Adipocyte (in vitro differentiated cells): ENCODE results near the gene AIG1.

ENCODE experiments used
- DNase-seq: peaks from one replicate; pipeline ENCODE4 v3.0.0-alpha.2; 2015; ENCODE audit warnings: low read depth
- H3K27me3 ChIP-seq: replicated peaks from 2 replicates; pipeline ENCODE4 v1.7.0; 2013; ENCODE audit warnings: mild to moderate bottlenecking, low read length, moderate library complexity; ENCODE audit not compliant: control insufficient read depth, insufficient read depth
- H3K36me3 ChIP-seq: 2 replicates; pipeline ENCODE4 v1.7.0; 2013; ENCODE audit warnings: low read length, mild to moderate bottlenecking, moderate library complexity; ENCODE audit not compliant: control insufficient read depth, insufficient read depth, severe bottlenecking
- H3K4me1 ChIP-seq: 2 replicates; pipeline ENCODE4 v1.7.0; 2013; ENCODE audit warnings: mild to moderate bottlenecking, low read length, moderate library complexity; ENCODE audit not compliant: control insufficient read depth, insufficient read depth
- H3K4me3 ChIP-seq: 2 replicates; pipeline ENCODE4 v1.7.0; 2013; ENCODE audit warnings: mild to moderate bottlenecking, low read length, moderate library complexity
- H3K9ac ChIP-seq: 2 replicates; pipeline ENCODE4 v1.7.0; 2013; ENCODE audit warnings: mild to moderate bottlenecking, low read length, moderate library complexity
- H3K9me3 ChIP-seq: 2 replicates; pipeline ENCODE4 v1.7.0; 2013; ENCODE audit warnings: mild to moderate bottlenecking, low read length, moderate library complexity; ENCODE audit not compliant: control insufficient read depth

The AIG1 gene

DNA sequence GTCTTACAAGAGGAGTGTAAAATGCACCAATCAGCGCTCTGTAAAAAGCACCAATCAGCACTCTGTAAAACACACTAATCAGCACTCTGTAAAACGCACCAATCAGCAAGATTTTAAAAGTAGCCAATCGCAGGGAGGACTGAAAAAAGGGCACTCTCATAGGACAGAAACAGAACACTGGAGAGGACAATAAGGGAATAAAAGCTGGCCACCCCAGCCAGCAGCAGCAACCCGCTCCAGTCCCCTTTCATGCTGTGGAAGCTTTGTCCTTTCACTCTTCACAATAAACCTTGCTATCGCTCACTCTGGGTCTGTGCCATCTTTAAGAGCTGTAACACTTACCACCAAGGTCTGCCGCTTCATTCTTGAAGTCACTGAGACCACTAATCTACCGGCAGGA is 1.7 kb upstream of the AIG1 start:
- Histone ChIP-seq H3K9ac (no peak overlapping the region), H3K4me1 (peaks cover 18% of the 10 kb centered on the region), H3K9me3 (no peaks in the 10 kb centered on the region), H3K27me3 (no peaks in the 10 kb centered on the region), H3K4me3 (no peak overlapping the region), H3K36me3 (no peaks in the 10 kb centered on the region)
- no peak for DNase-seq

DNA sequence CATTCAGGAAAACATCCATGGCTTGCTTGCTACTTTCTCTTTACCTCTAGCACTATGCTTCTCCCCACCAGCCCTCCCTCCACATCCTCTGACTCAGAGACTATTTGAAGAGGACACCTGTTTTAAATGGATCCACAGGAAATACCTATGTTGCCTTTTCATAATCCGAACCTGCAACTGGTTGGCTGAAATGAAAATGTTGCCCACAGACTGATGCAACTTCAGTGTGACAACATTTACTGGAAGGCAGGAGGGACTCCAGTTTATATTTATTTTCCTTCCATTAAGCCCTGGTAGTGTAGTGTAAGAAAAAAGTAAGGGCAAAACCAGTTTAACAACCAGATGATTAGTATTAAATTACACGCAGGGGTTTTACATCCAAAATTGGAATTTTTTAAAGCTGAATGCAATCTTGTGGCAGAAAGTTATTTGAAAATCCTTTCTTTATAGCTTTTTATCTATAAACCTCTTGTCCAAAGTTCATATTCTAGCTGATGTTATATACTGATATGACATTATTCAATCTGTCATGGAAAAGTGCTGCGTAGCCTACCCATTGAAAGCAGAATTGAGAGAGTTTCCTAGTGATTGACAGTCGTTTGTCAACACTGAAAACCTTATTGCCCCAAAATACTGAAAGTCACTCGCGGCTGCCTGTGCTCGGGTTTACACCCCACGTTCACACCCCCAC is 881 bp upstream of the AIG1 start:
- Histone ChIP-seq H3K4me3 (peak overlapping the region; percentile 91), H3K9ac (peak overlapping the region; percentile 90), H3K9me3 (no peaks in the 10 kb centered on the region), H3K4me1 (peaks cover 18% of the 10 kb centered on the region), H3K27me3 (no peaks in the 10 kb centered on the region), H3K36me3 (no peaks in the 10 kb centered on the region)
- peak; percentile 74 for DNase-seq

DNA sequence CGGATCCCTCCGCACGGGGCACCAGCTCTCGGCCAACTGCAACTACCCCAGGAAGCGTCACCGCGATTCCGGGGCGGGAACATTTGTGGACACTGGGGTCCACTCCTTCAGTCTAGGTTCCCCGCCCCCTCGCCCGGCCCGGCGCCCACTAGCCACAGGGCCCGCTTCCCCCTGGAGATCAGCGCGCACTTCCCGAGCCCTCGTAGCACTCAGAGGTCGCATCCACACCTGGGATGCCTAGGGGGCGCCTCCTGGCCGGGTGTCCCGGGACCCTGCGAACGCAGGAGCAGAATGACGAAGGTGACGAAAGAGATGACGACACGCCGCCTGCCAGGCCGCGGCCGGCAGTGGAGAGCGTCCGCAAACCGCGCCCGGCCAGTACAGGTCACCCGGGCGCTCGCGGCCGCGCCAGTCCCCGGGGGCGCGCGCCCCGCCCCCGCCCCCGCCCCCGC is 309 bp upstream of the AIG1 start:
- Histone ChIP-seq H3K36me3 (no peaks in the 10 kb centered on the region), H3K4me3 (peak overlapping the region; percentile 91), H3K27me3 (no peaks in the 10 kb centered on the region), H3K4me1 (peaks cover 18% of the 10 kb centered on the region), H3K9me3 (no peaks in the 10 kb centered on the region), H3K9ac (peak overlapping the region; percentile 90)
- DNase-seq, result peak; percentile 92

DNA sequence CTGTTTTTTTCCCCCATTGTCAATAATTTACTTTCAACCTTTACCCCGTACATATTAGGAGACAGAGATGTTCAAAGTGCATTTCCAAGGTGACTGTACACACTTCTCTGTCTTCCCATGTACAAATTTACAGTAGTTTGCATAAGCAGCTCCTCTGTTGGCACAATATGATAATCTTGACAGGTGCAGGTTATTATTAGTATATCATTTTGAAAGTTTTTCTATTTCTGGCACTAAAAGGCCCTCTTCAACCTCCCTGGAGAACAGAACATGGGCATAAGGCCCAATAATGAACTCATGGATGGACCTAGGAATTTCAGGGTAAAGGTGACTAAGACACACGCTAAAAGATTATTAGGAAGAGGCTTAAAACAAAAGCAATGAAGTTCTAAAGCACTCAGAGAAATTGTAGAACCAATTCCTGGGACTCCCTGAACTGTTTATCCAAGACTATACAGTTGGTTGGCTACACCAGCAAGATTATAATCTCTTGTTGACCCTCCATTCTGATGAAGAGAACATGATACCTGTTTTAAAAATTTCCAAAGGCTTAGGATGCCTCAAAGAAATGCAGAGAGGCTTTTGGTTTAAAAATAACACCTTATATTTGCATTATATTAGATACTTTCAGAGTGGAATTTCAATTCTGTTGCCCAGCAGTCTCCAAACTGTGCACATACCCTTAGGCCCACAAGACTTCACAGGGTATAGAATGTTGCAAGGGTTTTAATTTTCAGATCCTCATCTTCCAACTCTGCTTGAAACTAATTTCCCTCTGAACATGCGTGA is 1.1 kb downstream of the AIG1 start:
- Histone ChIP-seq H3K9ac (no peak overlapping the region), H3K4me3 (peak overlapping the region; percentile 83), H3K4me1 (peaks cover 18% of the 10 kb centered on the region), H3K27me3 (no peaks in the 10 kb centered on the region), H3K36me3 (no peaks in the 10 kb centered on the region), H3K9me3 (no peaks in the 10 kb centered on the region)
- DNase-seq, result no peak

DNA sequence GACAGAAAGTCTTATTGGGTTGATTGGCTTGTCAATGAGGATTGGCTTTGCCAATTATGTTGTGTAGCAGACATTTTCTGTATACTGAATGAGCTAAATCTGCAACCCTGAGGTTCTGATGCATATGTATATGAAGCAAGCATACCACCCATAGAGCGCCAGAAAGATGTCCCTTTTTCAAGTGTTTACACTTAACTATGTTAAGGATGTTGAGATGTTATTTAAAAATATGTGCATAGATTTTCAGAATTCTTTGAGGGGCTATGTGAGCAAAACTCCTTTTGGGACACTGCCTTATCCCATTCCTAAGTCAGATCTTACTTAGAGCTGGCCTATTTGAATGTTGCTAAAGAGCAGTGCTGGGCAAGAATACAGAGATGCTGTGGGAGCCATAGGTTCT is 1.9 kb downstream of the AIG1 start:
- Histone ChIP-seq H3K9me3 (no peaks in the 10 kb centered on the region), H3K4me1 (peaks cover 18% of the 10 kb centered on the region), H3K4me3 (no peak overlapping the region), H3K36me3 (no peaks in the 10 kb centered on the region), H3K9ac (no peak overlapping the region), H3K27me3 (no peaks in the 10 kb centered on the region)
- no peak for DNase-seq

DNA sequence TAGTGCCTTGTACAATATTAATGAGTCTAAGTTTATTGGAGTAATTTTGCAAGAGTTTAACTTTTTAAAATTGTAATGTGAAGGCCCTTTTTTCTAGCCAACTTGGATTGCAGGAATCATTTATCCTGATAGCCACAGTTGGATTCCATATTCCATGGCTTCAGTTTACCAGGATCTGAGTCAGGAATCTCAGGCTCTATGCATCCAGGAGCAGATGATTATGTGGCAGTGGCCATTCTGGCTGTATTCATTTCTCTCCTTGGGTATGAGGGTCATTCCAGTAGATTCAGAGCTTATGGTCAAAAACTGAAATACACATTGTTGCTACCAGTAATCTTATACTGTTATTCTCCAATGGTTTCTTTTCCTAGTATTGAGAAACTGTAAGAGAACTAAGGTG is 2.9 kb downstream of the AIG1 start:
- Histone ChIP-seq H3K4me3 (no peak overlapping the region), H3K9ac (no peak overlapping the region), H3K4me1 (peaks cover 18% of the 10 kb centered on the region), H3K27me3 (no peaks in the 10 kb centered on the region), H3K36me3 (no peaks in the 10 kb centered on the region), H3K9me3 (no peaks in the 10 kb centered on the region)
- no peak for DNase-seq

DNA sequence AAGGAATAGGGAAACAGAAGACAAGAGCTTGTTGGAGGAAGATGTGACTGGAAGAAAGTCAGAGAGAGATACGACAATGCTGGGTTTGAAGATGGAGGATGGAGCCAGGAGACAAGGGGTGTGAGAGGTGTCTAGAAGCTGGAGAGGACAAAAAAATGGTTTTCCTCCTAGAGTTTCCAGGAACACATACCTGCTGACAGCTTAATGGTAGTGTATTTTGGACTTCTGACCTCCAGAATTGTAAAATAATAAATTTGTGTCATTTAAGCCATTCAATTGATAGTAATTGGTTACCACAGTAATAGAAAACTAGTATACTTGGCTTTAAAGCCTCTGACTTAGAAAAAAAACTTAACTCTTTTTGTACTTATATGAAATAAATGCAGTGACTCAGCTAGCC is 3.6 kb downstream of the AIG1 start:
- H3K4me3 ChIP-seq, result no peak overlapping the region
- no peaks in the 10 kb centered on the region for H3K36me3 ChIP-seq
- no peaks in the 10 kb centered on the region for H3K27me3 ChIP-seq
- H3K9ac ChIP-seq, result no peak overlapping the region
- peaks cover 18% of the 10 kb centered on the region for H3K4me1 ChIP-seq
- DNase-seq, result no peak
- no peaks in the 10 kb centered on the region for H3K9me3 ChIP-seq

DNA sequence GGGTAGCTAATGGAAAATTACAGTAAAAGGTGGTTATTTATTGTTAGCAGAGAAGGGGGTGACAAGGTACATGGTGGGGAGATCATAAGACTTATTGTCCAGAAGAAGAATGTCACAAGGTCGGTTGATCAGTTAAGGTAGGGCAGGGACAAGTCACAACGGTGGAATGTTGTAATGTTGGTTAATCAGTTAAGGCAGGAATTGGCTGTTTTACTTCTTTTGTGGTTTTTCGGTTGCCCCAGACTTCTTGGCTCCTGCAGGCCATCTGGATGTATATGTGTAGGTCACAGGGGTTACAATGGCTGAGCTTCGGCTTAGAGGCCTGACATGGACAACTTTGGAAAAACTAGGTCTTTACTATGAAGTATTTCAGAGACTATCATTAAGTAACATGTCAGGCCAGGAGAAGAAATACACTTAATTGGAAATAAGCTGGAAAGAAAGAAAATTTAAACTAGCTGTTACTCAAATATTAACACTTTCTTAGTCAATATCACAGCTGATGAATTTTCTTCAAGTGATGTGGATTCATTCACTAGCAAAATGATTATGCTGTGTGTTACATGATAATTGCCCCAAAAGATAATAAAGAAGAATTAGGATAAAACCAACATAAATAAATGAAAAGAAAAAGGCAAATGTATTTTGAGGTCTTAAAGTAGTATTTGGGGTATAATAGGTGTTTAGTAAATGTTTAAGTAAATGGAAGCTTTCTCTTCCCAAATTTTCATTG is 4.4 kb downstream of the AIG1 start:
- Histone ChIP-seq H3K9ac (no peak overlapping the region), H3K9me3 (no peaks in the 10 kb centered on the region), H3K36me3 (no peaks in the 10 kb centered on the region), H3K4me3 (no peak overlapping the region), H3K27me3 (no peaks in the 10 kb centered on the region), H3K4me1 (peaks cover 12% of the 10 kb centered on the region)
- peak; percentile 19 for DNase-seq

DNA sequence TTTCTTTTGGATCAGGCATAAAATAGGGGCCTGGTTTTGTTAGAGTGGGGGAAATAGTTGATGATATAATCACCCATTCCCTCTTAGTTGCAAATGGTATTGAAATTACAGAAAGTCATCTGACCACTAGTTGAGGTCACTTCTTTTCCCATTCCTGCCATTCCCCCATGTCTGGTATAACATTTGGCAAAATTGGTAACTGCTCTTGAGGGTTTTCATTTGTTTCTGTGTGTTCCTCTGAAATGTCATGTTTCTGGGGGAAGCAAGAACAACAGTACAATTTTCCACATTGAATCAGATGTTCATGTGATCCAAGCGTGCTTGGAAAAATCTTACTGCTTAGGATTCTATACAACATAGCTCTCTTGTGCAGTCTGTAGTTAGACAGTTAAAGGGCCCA is 7.3 kb downstream of the AIG1 start:
- H3K9ac ChIP-seq, result no peak overlapping the region
- H3K4me3 ChIP-seq, result no peak overlapping the region
- no peaks in the 10 kb centered on the region for H3K9me3 ChIP-seq
- H3K4me1 ChIP-seq, result peaks cover 3% of the 10 kb centered on the region
- no peak for DNase-seq
- no peaks in the 10 kb centered on the region for H3K36me3 ChIP-seq
- H3K27me3 ChIP-seq, result no peaks in the 10 kb centered on the region

DNA sequence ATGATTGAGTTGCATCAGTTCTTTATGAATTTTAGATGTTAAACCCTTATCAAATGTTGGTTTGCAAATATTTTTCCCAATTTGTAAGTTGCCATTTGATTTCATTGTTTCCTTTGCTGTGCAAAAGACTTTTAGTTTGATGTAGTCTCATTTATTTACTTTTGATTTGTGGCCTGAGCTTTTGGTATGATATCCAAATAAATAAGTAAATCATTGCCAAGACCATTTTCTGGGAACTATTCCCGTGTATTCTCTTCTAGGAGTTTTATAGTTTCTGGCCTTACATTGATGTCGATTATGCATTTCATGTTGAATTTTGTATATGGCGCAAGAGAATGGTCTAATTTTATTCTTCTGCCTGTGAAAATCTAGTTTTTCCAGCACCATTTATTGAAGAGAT is 13.4 kb downstream of the AIG1 start:
- no peak overlapping the region for H3K4me3 ChIP-seq
- peaks cover 14% of the 10 kb centered on the region for H3K9me3 ChIP-seq
- no peak for DNase-seq
- no peak overlapping the region for H3K9ac ChIP-seq
- H3K36me3 ChIP-seq, result no peaks in the 10 kb centered on the region
- no peaks in the 10 kb centered on the region for H3K4me1 ChIP-seq
- no peaks in the 10 kb centered on the region for H3K27me3 ChIP-seq

DNA sequence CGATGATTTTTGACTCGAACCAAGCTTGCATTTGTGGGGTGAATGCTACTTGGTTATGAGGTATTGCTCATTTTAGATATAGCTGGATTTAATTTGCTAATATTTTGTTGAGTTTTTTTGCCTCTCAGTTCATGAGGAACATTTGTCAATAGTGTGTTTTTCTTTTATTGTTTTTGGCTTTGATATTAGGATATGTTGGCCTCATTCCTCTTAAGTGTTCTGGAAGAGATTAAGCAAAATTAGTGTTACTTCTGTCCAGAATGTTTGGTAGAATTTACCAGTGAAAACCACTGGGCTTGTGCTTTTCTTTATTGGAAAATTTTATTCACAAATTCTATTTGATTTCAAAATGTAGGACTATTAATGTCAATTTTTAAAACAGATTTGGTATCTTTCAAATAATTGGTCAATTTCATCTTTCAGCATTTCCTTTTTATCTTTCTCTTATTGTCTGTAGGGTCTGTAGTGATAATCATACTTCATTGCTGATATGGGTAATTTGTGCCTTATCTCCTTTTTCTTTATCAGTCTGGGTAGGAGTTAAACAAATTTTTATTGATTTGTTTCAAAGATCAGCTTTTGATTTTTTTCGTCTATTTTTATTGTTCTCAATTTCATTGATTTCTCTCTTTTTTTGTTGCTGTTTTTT is 14.1 kb downstream of the AIG1 start:
- H3K4me3 ChIP-seq, result peak overlapping the region; percentile 32
- H3K27me3 ChIP-seq, result no peaks in the 10 kb centered on the region
- no peaks in the 10 kb centered on the region for H3K36me3 ChIP-seq
- no peak overlapping the region for H3K9ac ChIP-seq
- H3K9me3 ChIP-seq, result peaks cover 14% of the 10 kb centered on the region
- DNase-seq, result no peak
- no peaks in the 10 kb centered on the region for H3K4me1 ChIP-seq
